GF-D8 (cell line): ENCODE measurements around the gene OCEL1.
A peak's percentile ranks its signal among the peaks of the same experiment; 100 is the strongest.
"Not testable (repeated sequence)": the region's sequence is repeated elsewhere in the genome, so short reads cannot be mapped to it uniquely, and the experiment has no call there.

Experiments used
- DNase-seq: peaks from one replicate; lab custom pipeline; 2025; lab: John Stamatoyannopoulos, UW

OCEL1 gene, protein sequence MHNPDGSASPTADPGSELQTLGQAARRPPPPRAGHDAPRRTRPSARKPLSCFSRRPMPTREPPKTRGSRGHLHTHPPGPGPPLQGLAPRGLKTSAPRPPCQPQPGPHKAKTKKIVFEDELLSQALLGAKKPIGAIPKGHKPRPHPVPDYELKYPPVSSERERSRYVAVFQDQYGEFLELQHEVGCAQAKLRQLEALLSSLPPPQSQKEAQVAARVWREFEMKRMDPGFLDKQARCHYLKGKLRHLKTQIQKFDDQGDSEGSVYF

DNA sequence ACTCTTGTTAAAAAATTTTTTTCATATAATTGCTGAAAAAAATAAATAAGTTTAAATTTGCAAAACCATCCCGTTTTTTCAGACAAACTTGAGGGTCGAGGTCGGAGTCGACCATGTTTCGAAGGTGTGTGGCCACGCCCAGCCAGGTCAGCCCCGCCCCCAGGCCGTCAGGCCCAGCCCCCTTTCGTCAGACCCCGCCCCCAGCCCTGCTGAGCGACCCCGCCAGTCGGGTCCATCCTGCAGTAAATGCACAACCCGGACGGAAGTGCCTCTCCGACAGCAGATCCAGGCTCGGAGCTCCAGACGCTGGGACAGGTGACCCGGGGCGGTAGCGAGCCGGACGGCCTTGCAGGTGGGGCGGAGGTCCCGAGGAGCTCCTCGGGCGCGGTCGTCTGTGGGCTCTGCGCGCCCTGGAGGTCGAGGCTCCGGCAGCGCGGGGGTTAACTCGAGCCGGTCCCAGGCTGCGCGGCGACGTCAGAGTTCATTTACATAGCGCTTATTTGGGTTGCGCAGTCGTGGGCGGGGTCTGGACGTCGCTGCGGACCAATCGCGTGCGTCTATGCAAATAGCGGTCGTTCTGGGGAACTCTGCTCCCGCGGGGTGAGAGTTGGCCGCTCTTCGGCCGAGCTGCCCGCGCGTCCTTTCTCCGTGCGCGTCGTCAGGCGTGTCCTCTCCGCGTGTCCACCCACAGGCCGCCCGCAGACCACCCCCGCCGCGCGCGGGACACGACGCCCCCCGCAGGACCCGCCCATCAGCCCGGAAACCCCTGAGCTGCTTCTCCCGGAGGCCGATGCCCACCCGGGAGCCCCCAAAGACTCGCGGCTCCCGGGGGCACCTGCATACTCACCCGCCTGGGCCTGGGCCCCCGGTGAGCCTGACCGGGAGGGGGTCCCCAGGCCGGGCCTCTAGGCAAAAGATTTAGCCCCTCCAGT, at the start of gene OCEL1:
Gene OCEL1 (plus strand): TSS at position 225 of the 932 bp plus-strand sequence. CDS start 22 bp downstream, at position 247.
- peak; percentile 92 for DNase-seq

GRCh38 chr19:17178291-17178690, 47.7 kb upstream of the OCEL1 start:
- DNase-seq = no peak

DNA sequence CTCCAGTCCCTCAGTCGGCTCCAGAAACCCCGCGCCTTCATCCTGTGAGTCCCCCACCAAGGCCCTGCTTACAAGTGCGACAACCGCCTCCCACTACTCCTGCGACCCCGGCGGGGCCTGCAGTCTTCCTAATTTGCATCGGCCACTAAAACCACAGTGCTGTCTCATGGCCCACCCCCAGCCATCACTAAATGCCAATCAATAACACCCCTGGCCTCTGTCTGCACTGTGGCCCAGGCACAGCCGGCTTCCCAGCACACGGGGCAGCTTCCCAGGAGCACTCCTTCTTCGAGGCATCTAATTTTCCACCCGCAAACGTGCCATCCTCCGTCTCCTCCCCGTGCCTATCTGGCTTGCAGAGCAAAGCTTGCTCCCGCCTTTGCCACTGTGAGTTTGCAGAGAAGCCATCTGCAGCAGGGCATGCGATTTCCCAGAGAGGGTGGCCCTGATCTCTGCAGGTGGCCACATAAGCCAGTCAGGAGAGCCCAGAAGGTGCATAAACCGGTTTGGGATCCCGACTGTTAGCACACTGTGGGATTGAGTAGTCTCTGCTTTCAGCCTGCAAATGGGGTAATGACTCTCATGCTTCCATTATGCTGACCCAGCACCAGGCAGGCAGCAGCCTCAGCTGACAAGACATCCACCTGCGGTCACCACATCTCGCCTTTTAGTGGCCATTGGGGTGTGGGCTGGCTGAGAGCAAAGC, 44.9 kb upstream of the OCEL1 start:
- no peak for DNase-seq

DNA sequence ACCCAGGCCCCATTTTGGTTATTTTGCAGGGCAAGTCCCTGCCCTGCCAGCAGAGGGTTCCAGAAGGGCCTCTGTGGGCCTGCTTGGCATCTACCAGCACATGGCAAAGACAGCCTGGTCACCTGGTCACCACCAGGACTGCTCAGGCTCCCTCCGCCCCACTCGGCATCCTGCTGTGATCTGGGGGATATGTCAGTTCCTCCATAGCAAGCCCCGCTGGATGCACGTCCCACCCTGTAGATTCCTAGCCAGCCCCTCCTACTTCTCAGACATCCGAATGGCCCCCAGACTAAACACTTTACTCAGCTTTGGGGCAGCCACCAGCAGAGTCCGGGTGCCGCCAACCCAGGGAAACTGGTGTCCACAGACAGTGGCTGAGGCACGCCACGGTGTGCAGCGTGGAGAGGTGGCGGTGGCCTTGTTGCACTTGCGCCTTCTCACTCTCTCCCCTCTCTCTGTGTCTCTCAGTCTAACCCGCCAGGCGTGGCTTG, 42.7 kb upstream of the OCEL1 start:
- peak; percentile 37 for DNase-seq

- DNase-seq = peak; percentile 42
These were observed 42.1 kb upstream of the OCEL1 start for GRCh38 chr19:17183858-17184321.

DNA sequence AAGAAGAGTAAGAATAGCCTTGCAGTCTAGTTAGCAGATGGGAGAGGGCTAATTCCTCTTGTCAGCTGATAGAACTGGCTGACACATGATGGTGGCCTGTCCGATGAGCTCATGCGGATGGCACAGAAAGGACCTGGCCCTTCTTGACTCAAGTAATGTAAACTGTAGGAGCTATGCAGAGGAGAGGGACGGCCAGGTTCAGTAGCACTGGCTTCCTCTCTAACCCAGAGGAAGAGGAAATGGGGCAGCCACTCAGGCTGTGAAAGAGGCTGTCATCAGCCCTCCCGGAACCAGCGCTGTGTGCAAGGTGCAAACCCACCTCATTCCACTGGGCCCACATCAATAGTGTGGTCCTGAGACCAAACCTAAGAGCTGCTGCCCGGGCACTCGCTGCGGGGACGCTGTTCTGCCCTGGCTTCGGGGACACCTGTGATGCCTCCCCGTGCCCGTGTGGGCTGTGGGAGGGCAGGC, 41.6 kb upstream of the OCEL1 start:
- DNase-seq = peak; percentile 35

DNA sequence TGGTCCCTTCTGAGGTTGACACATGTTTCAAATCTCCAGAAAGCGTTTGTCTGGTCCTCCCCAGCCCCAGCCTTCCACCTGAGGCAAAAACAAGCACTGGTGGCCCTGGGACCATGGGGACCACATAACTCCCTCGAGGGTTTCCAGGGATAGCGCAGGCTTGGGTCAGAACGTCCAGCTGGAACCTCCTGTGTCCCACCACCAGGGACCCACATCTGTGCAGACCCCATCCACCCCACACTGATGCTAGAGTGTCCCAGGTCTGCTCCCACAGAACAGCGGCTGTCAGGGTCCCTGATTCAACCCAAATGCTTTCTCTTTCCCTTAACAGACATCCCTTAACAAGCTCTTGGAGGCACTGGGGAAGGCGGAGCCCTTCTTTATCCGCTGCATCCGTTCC, 40.4 kb upstream of the OCEL1 start:
- no peak for DNase-seq

GRCh38 chr19:17191736-17192135, 34.3 kb upstream of the OCEL1 start:
- DNase-seq = not testable (repeated sequence)

GRCh38 chr19:17192751-17193150, 33.3 kb upstream of the OCEL1 start:
- DNase-seq = no peak

DNA sequence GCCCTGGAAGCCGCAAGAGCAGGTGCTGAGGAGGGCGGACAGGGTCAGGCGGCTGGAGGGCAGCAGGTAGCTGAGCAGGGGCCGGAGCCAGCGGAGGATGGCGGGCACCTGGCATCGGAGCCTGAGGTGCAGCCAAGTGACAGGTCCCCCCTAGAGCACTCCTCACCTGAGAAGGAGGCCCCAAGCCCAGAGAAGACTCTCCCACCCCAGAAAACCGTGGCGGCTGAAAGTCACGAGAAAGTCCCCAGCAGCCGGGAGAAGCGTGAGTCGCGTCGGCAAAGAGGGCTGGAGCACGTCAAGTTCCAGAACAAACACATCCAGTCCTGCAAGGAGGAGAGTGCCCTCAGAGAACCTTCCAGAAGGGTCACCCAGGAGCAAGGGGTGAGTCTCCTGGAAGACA, 31.4 kb upstream of the OCEL1 start:
- DNase-seq = no peak

DNA sequence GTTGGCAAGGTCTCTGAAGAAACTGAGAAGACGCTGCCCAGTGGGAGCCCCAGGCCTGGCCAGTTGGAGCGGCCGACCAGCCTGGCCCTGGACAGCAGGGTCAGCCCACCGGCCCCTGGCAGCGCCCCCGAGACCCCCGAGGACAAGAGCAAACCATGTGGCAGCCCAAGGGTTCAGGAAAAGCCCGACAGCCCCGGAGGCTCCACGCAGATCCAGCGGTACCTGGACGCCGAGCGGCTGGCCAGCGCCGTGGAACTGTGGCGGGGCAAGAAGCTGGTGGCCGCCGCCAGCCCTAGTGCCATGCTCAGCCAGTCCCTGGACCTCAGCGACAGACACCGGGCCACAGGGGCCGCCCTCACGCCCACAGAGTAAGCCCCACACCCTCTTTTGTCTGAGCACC, 30.9 kb upstream of the OCEL1 start:
- no peak for DNase-seq

DNA sequence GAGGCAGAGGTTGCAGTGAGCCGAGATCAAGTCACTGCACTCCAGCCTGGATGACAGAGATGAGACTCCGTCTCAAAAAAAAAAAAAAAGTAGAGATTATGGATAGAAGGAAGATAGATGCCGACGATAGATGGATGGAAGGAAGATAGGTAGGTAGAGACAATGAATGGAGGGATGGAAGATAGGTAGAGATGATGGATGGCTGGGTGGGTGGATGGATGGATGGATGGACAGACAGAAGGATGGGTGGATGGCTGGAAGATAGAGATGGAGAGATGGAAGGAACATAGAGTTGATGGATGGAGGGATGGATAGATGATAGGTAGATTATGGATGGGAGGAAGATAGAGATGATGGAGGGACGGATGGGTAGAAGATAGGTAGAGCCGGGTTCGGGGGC, 29.4 kb upstream of the OCEL1 start:
- no peak for DNase-seq

- DNase-seq = no peak
These were observed 28.4 kb upstream of the OCEL1 start for GRCh38 chr19:17197666-17198065.

DNA sequence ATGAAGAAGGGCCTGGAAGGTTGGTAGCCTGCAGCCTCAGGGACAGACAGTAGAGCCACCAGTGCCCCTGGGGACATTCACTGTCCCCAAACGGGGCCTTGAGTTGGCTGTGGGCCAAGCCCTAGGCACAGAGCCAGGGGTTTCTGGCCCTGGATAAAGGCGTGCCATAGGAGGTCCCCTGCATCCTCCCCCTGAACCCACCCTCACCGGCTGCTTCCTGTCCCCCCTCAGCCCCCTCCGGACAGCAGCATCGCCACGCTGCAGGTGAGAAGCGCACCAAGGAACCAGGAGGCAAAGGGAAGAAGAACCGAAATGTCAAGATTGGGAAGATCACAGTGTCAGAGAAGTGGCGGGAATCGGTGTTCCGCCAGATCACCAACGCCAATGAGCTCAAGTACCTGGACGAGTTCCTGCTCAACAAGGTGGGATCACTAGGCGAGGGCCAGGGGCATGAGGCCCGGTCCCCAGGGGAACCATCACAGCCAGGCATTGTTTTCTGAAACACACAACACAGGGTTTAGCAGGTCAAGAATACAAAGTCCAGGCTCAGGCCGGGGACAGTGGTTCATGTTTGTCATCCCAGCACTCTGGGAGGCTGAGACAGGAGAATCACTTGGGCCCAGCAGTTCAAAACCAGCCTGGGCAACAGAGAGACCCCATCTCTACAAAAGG, 25.5 kb upstream of the OCEL1 start:
- DNase-seq = no peak

GRCh38 chr19:17202249-17202648, 23.8 kb upstream of the OCEL1 start:
- no peak for DNase-seq

DNA sequence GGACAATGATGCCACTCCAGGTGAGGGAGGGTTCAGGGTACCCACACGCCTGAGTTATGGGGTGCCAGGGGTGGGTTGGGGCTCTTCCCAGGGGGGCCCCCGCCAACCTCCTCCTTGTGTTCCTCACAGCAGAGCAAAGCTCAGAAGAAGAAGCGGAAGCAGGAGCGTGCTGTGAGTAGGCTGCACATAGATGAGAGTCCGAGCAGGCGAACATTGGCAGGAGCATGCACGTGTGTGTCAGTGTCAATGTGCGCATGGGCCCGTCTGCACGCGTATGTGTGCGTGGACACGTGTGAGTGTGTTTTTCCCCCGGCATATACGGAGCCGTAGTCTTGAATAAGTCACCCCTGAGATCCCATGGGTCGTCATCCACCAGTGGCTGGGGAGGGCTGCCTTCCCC, 23.3 kb upstream of the OCEL1 start:
- no peak for DNase-seq

GRCh38 chr19:17205237-17206140, 20.5 kb upstream of the OCEL1 start:
- no peak for DNase-seq

DNA sequence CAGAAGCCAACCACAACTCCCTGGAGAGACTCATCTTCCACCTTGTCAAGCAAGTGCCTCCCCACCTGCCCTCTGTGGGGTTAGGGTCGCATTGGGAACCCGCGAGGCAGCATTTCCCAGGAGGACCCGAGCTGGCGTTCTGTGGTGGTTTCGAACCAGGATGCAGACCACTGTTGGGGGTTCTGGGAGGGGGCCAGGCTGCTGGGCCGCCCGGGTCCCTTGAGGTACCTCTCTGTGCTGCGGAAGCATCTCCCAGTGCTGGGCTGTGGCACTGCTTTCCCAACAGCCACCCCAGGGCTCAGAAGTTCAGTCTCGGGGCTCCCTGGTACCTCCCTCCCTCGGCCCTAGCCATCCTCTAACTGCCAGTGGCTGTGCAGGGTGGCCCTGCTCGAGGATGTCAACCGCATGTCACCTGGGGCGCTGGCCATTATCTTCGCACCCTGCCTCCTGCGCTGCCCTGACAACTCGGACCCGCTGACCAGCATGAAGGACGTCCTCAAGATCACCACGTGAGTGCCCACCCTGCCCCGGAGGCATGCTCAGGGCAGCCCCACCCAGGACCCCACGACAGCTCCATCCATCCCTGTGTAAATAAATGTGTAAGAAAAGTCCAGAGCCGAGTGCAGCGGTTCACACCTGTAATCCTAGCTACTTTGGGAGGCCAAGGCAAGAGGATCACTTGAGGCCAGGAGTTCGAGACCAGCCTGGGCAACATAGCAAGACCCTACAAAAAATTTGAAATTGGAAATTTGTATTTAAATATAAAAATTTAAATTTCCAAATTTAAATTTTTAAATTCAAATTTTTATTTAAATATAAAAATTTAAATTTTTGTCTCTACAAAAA, 19.1 kb upstream of the OCEL1 start:
- no peak for DNase-seq
